Stomach (tissue), 9 donors: ENCODE data around the gene RTTN. TPM values are rescaled to one million over a fixed set of nuclear protein-coding genes. Genes with fewer than 3 reads are reported as not detected.

Experiments
- DNase-seq, 2 donors: peaks; one replicate each; pipeline versions ENCODE4 v3.0.0 to v3.0.0-alpha.2; 2013 to 2019
- H3K27ac ChIP-seq, 5 donors: fragments of 200-600 bp in 4 of 5; sonication (generic) in 4 of 5; one replicate each; pipeline ENCODE4 v1.5.1; 2013 to 2019; ENCODE audit warnings: mild to moderate bottlenecking in 1 of 5, moderate library complexity in 1 of 5
- H3K27me3 ChIP-seq, 3 donors: fragments of 200-600 bp; sonication (generic); one replicate each; pipeline ENCODE4 v1.5.1; 2017 to 2019; ENCODE audit warnings: mixed run types in 1 of 3
- H3K36me3 ChIP-seq, 4 donors: fragments of 200-600 bp; sonication (generic); 1 replicate in 3 of 4; 2 replicates in 1 of 4; pipeline ENCODE4 v1.5.1; 2016 to 2019
- H3K4me1 ChIP-seq, 4 donors: fragments of 200-600 bp; sonication (generic); one replicate each; pipeline ENCODE4 v1.5.1; 2016 to 2019
- H3K4me3 ChIP-seq, 4 donors: fragments of 200-600 bp; sonication (generic) in 3 of 4; one replicate each; pipeline ENCODE4 v1.5.1; 2016 to 2019; ENCODE audit warnings: mild to moderate bottlenecking in 1 of 4
- H3K9me3 ChIP-seq, 4 donors: fragments of 200-600 bp; sonication (generic); one replicate each; pipeline ENCODE4 v1.5.1; 2016 to 2019
- EP300 ChIP-seq: sonication (generic); formaldehyde crosslinking; IDR thresholded peaks from one replicate; pipeline ENCODE4 v1.6.1; 2017; ENCODE audit warnings: antibody characterized with exemption
- POLR2A ChIP-seq, 4 donors: fragments of 450-650 bp; IDR thresholded peaks; one replicate each; pipeline ENCODE4 v1.6.1; 2016; ENCODE audit warnings: antibody characterized with exemption in 4 of 4, control low read depth in 2 of 4, mild to moderate bottlenecking in 1 of 4, moderate library complexity in 1 of 4
- POLR2AphosphoS5 ChIP-seq, 3 donors: sonication (generic); formaldehyde crosslinking; IDR thresholded peaks; one replicate each; pipeline ENCODE4 v1.6.1; 2016; ENCODE audit warnings: antibody characterized with exemption in 3 of 3
- WGBS, 5 donors: extraction: QIAGEN DNeasy Blood & Tissue Kit in 3 of 5; methylation state at CpG; one replicate each; pipeline versions ENCODE4 v1.1.5 to v1.1.7; 2013 to 2018; 5-methylcytosine and 5-hydroxymethylcytosine counted together
- intact Hi-C: fragments of 100-400 bp; cut with DNase I; formaldehyde crosslinking; loops from one replicate; pipeline ENCODE4 v1.15.1; 2023; ENCODE audit warnings: low total_unique reads
- polyA plus RNA-seq, 3 donors: library from polyadenylated mRNA; stranded (reverse); fragments of 200-250 nt; gene quantifications; one replicate each; pipeline ENCODE4 v1.2.3, GENCODE V29; 2013
- total RNA-seq, 5 donors: library from RNA; depleted of rRNA; stranded (reverse); fragments of >200 nt; gene quantifications; one replicate each; pipeline versions ENCODE4 v1.1.0 to v1.2.3, GENCODE V29; 2014 to 2016
- TF ChIP-seq, protein P1 (sequence below), 7 experiments: fragments of 450-650 bp in 4 of 7; fragments of 200-600 bp in 3 of 7; sonication (generic) in 3 of 7; IDR thresholded peaks; one replicate each; pipeline ENCODE4 v1.5.1; 2016 to 2019; ENCODE audit warnings: antibody characterized with exemption in 7 of 7, control low read depth in 2 of 7, mild to moderate bottlenecking in 1 of 7
- donor health status: healthy with polysubstance abuse.
- donor health status: Bipolar disorder and iron deficiency.
- donor health status: healthy.

Gene RTTN
- total and polyA plus RNA-seq, 8 donors, result 2.1 to 52.1 (median 10.2) TPM

GRCh38 chr18:70031221-70031620 lies 174.3 kb downstream of the RTTN start:
- peaks cover 0 to 23% (median 15%) of the 10 kb centered on the region in 4 donors for H3K36me3 ChIP-seq
- H3K4me1 ChIP-seq, result no peaks in the 10 kb centered on the region
- DNase-seq, result no peak
- H3K27me3 ChIP-seq, result no peaks in the 10 kb centered on the region
- H3K27ac ChIP-seq, result no peak overlapping the region
- 95 to 99% (median 96%) methylated on average over 4 of the region's 4 CpGs for WGBS, 5 donors
- H3K9me3 ChIP-seq, result no peaks in the 10 kb centered on the region
- TF ChIP-seq POLR2AphosphoS5 (IDR thresholded peaks at IDR 0.05) (no peak), EP300 (no peak)
- intact Hi-C loops, result no loop called here
- no peak overlapping the region for H3K4me3 ChIP-seq

DNA sequence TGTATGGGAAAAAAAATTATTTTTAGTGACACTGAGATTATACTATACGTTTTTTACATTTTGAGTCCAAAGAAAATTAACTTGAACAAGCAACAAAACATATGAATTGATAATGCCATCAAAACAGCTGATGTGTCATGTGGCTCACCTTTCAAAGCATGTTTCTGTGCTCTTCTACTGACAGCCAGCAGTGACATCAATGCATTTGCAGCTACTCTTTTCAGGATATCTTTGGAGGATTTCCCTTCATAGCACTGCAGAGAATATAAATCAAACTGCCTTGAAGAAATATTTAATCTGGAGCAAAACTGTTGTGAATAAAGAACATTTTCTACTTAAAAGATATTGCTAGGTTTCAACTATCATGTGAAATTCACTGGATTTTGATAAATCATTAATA lies 174.8 kb downstream of the RTTN start:
- Histone ChIP-seq H3K9me3 (no peaks in the 10 kb centered on the region), H3K4me1 (no peaks in the 10 kb centered on the region), H3K4me3 (no peak overlapping the region), H3K27ac (no peak overlapping the region), H3K36me3 (peaks cover 0 to 27% (median 15%) of the 10 kb centered on the region in 4 donors), H3K27me3 (no peaks in the 10 kb centered on the region)
- intact Hi-C loops, result no loop called here
- no peak for TF ChIP-seq EP300
- WGBS, 5 donors, result 74 to 85% (median 80%) methylated on average over 1 of the region's 1 CpG
- no peak for DNase-seq

GRCh38 chr18:70029163-70029562 lies 176.3 kb downstream of the RTTN start:
- H3K36me3 ChIP-seq, result peaks cover 0 to 33% (median 25%) of the 10 kb centered on the region in 4 donors
- DNase-seq, result no peak
- 71 to 92% (median 83%) methylated on average over 1 of the region's 1 CpG for WGBS, 5 donors
- no peak for TF ChIP-seq EP300
- intact Hi-C loops, result no loop called here
- H3K4me1 ChIP-seq, result no peaks in the 10 kb centered on the region
- no peaks in the 10 kb centered on the region for H3K27me3 ChIP-seq
- H3K9me3 ChIP-seq, result no peaks in the 10 kb centered on the region
- H3K4me3 ChIP-seq, result no peak overlapping the region
- no peak overlapping the region for H3K27ac ChIP-seq

- H3K27me3 ChIP-seq, result no peaks in the 10 kb centered on the region
- no peak overlapping the region for H3K4me3 ChIP-seq
- no peaks in the 10 kb centered on the region for H3K4me1 ChIP-seq
- TF ChIP-seq POLR2A (IDR thresholded peaks at IDR 0.05) (no peak), POLR2AphosphoS5 (IDR thresholded peaks at IDR 0.05) (no peak), EP300 (no peak)
- TF ChIP-seq, protein P1, sequence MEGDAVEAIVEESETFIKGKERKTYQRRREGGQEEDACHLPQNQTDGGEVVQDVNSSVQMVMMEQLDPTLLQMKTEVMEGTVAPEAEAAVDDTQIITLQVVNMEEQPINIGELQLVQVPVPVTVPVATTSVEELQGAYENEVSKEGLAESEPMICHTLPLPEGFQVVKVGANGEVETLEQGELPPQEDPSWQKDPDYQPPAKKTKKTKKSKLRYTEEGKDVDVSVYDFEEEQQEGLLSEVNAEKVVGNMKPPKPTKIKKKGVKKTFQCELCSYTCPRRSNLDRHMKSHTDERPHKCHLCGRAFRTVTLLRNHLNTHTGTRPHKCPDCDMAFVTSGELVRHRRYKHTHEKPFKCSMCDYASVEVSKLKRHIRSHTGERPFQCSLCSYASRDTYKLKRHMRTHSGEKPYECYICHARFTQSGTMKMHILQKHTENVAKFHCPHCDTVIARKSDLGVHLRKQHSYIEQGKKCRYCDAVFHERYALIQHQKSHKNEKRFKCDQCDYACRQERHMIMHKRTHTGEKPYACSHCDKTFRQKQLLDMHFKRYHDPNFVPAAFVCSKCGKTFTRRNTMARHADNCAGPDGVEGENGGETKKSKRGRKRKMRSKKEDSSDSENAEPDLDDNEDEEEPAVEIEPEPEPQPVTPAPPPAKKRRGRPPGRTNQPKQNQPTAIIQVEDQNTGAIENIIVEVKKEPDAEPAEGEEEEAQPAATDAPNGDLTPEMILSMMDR (IDR thresholded peaks at IDR 0.05), result no peak
- no peaks in the 10 kb centered on the region for H3K9me3 ChIP-seq
- intact Hi-C loops, result no loop called here
- no peak overlapping the region for H3K27ac ChIP-seq
- DNase-seq, result no peak
- H3K36me3 ChIP-seq, result peaks cover 0 to 37% (median 29%) of the 10 kb centered on the region in 4 donors
- WGBS, 5 donors, result 85 to 97% (median 93%) methylated on average over 3 of the region's 3 CpGs
Measured at GRCh38 chr18:70028734-70029133, 176.8 kb downstream of the RTTN start.

DNA sequence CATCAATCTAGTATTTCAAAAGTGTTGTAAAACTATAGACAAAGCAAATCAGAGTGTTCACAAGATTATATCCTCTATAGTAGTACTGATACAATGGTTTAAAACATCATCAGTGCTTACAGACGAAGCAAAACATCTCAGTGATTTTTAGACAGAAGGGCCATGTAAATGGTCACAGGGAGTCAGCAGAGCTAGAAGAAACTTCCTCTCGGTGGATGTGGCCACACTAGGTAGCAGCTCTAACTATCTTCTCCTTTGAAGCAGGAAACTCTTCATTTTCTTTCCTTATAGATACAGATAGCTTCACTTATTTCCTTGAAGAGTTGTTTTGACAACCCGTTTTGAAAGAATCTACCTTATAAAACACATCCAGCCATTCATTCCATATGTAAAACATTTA lies 177.4 kb downstream of the RTTN start:
- H3K4me1 ChIP-seq, result no peaks in the 10 kb centered on the region
- no peaks in the 10 kb centered on the region for H3K9me3 ChIP-seq
- H3K36me3 ChIP-seq, result peaks cover 0 to 44% (median 35%) of the 10 kb centered on the region in 4 donors
- no peak for TF ChIP-seq POLR2AphosphoS5 (IDR thresholded peaks at IDR 0.05)
- no peak for TF ChIP-seq POLR2A (IDR thresholded peaks at IDR 0.05)
- no peak for DNase-seq
- WGBS, 5 donors, result 87 to 98% (median 92%) methylated on average over 3 of the region's 3 CpGs
- no peak overlapping the region for H3K4me3 ChIP-seq
- H3K27me3 ChIP-seq, result no peaks in the 10 kb centered on the region
- no peak overlapping the region for H3K27ac ChIP-seq
- intact Hi-C loops, result no loop called here

DNA sequence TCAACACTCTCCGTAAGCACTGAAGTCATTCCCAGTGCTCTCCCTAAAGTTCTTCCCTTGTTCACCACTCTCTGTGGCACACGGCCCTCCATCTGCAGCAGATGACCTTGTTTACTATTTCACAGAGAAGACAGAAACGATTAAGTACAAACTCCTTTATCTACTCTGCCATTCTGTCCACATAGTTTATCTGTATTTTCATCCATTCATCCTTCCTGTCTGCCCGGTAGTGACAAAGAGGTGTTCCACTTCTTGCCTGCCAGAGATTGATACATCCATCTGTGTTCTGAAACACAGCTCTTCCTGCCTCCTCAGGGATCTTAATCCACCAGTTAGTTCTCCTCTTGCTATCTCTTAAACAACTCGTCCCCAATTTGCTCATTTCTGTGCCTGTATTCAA lies 179.9 kb downstream of the RTTN start:
- intact Hi-C loops, result no loop called here
- no peaks in the 10 kb centered on the region for H3K27me3 ChIP-seq
- peaks cover 0 to 60% (median 44%) of the 10 kb centered on the region in 4 donors for H3K36me3 ChIP-seq
- no peaks in the 10 kb centered on the region for H3K4me1 ChIP-seq
- no peak for DNase-seq
- no peaks in the 10 kb centered on the region for H3K9me3 ChIP-seq
- TF ChIP-seq, protein P1 (IDR thresholded peaks at IDR 0.05), result no peak
- TF ChIP-seq POLR2AphosphoS5 (IDR thresholded peaks at IDR 0.05) (no peak), EP300 (no peak), POLR2A (IDR thresholded peaks at IDR 0.05) (no peak)
- H3K27ac ChIP-seq, result no peak overlapping the region
- no peak overlapping the region for H3K4me3 ChIP-seq
- WGBS, 5 donors, result 70 to 74% (median 72%) methylated on average over 5 of the region's 5 CpGs
